ENCODE measurements around the gene NGEF.

GRCh38 chr2:232887171-232887850 is 125.7 kb downstream of the NGEF start:
- TF ChIP-seq, protein P1, sequence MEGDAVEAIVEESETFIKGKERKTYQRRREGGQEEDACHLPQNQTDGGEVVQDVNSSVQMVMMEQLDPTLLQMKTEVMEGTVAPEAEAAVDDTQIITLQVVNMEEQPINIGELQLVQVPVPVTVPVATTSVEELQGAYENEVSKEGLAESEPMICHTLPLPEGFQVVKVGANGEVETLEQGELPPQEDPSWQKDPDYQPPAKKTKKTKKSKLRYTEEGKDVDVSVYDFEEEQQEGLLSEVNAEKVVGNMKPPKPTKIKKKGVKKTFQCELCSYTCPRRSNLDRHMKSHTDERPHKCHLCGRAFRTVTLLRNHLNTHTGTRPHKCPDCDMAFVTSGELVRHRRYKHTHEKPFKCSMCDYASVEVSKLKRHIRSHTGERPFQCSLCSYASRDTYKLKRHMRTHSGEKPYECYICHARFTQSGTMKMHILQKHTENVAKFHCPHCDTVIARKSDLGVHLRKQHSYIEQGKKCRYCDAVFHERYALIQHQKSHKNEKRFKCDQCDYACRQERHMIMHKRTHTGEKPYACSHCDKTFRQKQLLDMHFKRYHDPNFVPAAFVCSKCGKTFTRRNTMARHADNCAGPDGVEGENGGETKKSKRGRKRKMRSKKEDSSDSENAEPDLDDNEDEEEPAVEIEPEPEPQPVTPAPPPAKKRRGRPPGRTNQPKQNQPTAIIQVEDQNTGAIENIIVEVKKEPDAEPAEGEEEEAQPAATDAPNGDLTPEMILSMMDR (IDR thresholded peaks at IDR 0.05): no peak
- TF ChIP-seq POLR2A (IDR thresholded peaks at IDR 0.05): no peak

Data from suprapubic skin (tissue), 3 donors.